Loucy (cell line): ENCODE data around the gene ATP10A.

Source experiments
- H2AFZ ChIP-seq: fragments of 200-600 bp; sonication (generic); 2 replicates; pipeline ENCODE4 v1.6.0; 2016; ENCODE audit warnings: antibody characterized with exemption, mild to moderate bottlenecking, low read length, moderate library complexity
- H3F3A ChIP-seq: fragments of 200-600 bp; 2 replicates; pipeline ENCODE4 v1.6.0; 2016; ENCODE audit warnings: antibody characterized with exemption, low read depth, mild to moderate bottlenecking
- H3K27me3 ChIP-seq: fragments of 200-600 bp; sonication (generic); 2 replicates; pipeline ENCODE4 v1.6.1; 2014; ENCODE audit warnings: low read length, mild to moderate bottlenecking; ENCODE audit not compliant: insufficient read depth, poor library complexity, severe bottlenecking
- H3K36me3 ChIP-seq: fragments of 200-600 bp; sonication (generic); 2 replicates; pipeline ENCODE4 v1.6.1; 2016; ENCODE audit warnings: low read length; ENCODE audit not compliant: insufficient read depth
- H3K4me1 ChIP-seq: fragments of 200-600 bp; sonication (generic); 2 replicates; pipeline ENCODE4 v1.5.1; 2014; ENCODE audit warnings: low read length, mild to moderate bottlenecking; ENCODE audit not compliant: insufficient read depth, poor library complexity, severe bottlenecking
- H3K4me2 ChIP-seq: fragments of 200-600 bp; sonication (generic); 2 replicates; pipeline ENCODE4 v1.6.0; 2014; ENCODE audit warnings: antibody characterized with exemption, low read length, low read depth, mild to moderate bottlenecking; ENCODE audit not compliant: poor library complexity, severe bottlenecking
- H3K4me3 ChIP-seq: fragments of 200-600 bp; sonication (generic); 2 replicates; pipeline ENCODE4 v1.5.1; 2014; ENCODE audit warnings: low read length, mild to moderate bottlenecking, mixed read lengths; ENCODE audit not compliant: poor library complexity, severe bottlenecking
- H3K79me2 ChIP-seq: fragments of 200-600 bp; sonication (generic); 2 replicates; pipeline ENCODE4 v1.6.1; 2014; ENCODE audit warnings: low read length; ENCODE audit not compliant: insufficient read depth
- H3K9ac ChIP-seq: fragments of 200-600 bp; sonication (generic); 2 replicates; pipeline ENCODE4 v1.6.0; 2014; ENCODE audit warnings: mild to moderate bottlenecking, low read depth, low read length, moderate library complexity; ENCODE audit not compliant: poor library complexity, severe bottlenecking
- H3K9me2 ChIP-seq: fragments of 200-600 bp; sonication (generic); replicated peaks from 2 replicates; pipeline ENCODE4 v1.6.1; 2016; ENCODE audit warnings: low read depth, low read length, mixed read lengths
- H3K9me3 ChIP-seq: fragments of 200-600 bp; sonication (generic); 2 replicates; pipeline ENCODE4 v1.6.1; 2014; ENCODE audit warnings: mild to moderate bottlenecking, antibody characterized with exemption, low read length, low read depth; ENCODE audit not compliant: insufficient read depth
- H4K20me1 ChIP-seq: fragments of 200-600 bp; sonication (generic); 2 replicates; pipeline ENCODE4 v1.6.0; 2014; ENCODE audit warnings: antibody characterized with exemption, low read length, mild to moderate bottlenecking; ENCODE audit not compliant: insufficient read depth, poor library complexity, severe bottlenecking
- EZH2phosphoT487 ChIP-seq: fragments of 200-600 bp; IDR thresholded peaks from 2 replicates; pipeline ENCODE4 v1.6.1; 2018; ENCODE audit warnings: antibody characterized with exemption, mild to moderate bottlenecking, moderate library complexity, borderline replicate concordance
- TF ChIP-seq, protein P1 (sequence below): fragments of 200-600 bp; sonication (generic); conservative IDR thresholded peaks from 2 replicates; pipeline ENCODE4 v1.5.1; 2014; ENCODE audit warnings: mild to moderate bottlenecking, antibody characterized with exemption, low read length

ATP10A gene

DNA sequence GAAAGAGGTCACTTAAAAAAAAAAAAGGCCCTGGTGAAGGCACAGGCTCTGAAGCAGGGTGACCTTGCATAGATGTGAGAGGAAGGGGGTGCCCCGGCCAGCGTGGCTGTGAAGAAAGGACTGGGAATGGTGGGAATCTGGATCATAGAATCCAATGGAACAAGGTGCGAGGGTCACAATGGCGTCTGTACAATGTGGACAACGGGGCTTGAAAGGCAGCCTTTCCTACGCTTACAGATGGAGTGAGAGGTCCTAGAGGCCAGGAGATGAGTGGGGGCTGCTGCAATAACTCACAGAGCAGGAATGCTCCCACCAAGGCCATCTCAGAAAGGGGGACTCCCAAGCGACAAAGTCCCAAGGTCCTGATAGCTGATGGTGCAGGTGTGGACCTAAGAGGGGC lies 162.2 kb downstream of the ATP10A start:
- TF ChIP-seq EZH2phosphoT487 = no peak
- TF ChIP-seq, protein P1, sequence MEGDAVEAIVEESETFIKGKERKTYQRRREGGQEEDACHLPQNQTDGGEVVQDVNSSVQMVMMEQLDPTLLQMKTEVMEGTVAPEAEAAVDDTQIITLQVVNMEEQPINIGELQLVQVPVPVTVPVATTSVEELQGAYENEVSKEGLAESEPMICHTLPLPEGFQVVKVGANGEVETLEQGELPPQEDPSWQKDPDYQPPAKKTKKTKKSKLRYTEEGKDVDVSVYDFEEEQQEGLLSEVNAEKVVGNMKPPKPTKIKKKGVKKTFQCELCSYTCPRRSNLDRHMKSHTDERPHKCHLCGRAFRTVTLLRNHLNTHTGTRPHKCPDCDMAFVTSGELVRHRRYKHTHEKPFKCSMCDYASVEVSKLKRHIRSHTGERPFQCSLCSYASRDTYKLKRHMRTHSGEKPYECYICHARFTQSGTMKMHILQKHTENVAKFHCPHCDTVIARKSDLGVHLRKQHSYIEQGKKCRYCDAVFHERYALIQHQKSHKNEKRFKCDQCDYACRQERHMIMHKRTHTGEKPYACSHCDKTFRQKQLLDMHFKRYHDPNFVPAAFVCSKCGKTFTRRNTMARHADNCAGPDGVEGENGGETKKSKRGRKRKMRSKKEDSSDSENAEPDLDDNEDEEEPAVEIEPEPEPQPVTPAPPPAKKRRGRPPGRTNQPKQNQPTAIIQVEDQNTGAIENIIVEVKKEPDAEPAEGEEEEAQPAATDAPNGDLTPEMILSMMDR = no peak
- Histone ChIP-seq H3K4me3 (no peak overlapping the region), H3K4me1 (no peaks in the 10 kb centered on the region), H3K36me3 (no peaks in the 10 kb centered on the region), H3K9ac (no peak overlapping the region), H3K79me2 (no peaks in the 10 kb centered on the region), H3K9me3 (peaks cover 6% of the 10 kb centered on the region; the same call in 1 of the 2 replicates), H3K9me2 (no peaks in the 10 kb centered on the region), H3K4me2 (no peak overlapping the region), H2AFZ (no peak overlapping the region), H3K27me3 (no peaks in the 10 kb centered on the region), H3F3A (no peaks in the 10 kb centered on the region), H4K20me1 (no peaks in the 10 kb centered on the region)

DNA sequence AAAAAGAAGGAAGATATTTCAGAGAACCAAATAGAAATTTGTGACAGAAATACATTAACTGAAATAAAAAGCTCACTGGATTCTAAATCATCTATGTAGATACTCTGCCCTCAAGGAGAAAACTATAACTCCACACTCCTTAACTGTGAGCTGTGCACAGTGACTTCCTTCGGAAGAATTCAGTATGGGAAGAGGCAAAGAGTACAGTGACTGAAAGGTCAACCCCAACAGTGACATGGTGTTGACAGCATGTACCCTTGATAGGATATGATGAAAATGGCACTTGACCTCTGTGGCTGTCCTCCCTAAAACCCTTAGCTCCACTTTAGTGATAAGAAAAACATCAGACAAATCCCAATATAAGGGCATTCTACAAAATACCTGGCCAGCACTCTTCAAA lies 165.5 kb downstream of the ATP10A start:
- Histone ChIP-seq H3K36me3 (no peaks in the 10 kb centered on the region), H3K79me2 (no peaks in the 10 kb centered on the region), H3K4me1 (no peaks in the 10 kb centered on the region), H3K27me3 (no peaks in the 10 kb centered on the region), H3K4me3 (no peak overlapping the region), H3K9ac (no peak overlapping the region), H2AFZ (no peak overlapping the region), H3F3A (no peaks in the 10 kb centered on the region), H3K9me2 (no peaks in the 10 kb centered on the region), H4K20me1 (no peaks in the 10 kb centered on the region), H3K4me2 (no peak overlapping the region), H3K9me3 (peaks cover 5% of the 10 kb centered on the region; the same call in 1 of the 2 replicates)
- TF ChIP-seq EZH2phosphoT487 = no peak

DNA sequence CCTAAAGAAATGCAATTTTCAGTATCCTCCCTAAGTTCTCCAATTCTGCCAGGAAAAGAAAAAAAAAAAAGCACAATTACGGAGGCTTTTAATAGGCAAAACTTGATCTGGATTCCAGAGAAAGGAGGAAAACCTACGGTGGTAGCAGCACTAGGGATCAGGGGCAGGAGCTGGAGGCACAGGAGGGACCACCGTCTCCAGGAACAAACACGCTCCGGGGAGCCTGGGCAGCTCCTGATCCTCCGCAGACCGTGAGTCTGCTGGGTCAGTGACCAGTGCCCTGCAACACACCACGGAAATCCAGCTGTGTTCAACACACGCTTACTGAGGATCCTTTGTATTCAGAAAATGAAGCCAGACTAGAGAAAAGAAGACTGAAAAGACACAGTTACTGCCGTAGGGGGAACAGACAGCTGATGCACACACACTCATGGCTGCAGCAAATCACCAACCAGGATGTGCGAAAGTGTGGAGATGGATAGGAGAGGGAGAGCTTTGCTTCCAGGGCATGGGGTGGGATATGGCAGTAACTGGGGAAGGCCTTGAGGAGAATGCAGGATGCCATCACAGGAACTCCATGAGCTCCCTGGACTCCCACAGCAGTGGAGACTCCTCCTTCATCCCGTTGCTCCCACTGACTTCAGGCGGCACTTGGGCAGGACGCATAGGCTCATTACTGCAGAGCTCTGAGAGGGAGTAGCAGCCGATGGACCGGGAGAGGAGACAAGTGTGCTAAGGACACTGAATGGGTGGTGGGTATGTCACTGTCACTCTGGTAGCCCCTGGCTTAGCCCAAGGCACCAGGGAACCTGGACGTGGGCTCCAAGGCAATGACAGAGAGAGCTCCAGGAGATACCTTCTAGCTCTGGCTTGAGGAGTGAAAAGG lies 167.0 kb downstream of the ATP10A start:
- Histone ChIP-seq H3K9me2 (no peaks in the 10 kb centered on the region), H3K9me3 (peaks cover 5% of the 10 kb centered on the region; the same call in 1 of the 2 replicates), H3K9ac (no peak overlapping the region), H3F3A (no peaks in the 10 kb centered on the region), H3K4me1 (no peaks in the 10 kb centered on the region), H2AFZ (no peak overlapping the region), H3K36me3 (no peaks in the 10 kb centered on the region), H3K4me2 (no peak overlapping the region), H3K27me3 (no peaks in the 10 kb centered on the region), H4K20me1 (no peaks in the 10 kb centered on the region), H3K79me2 (no peaks in the 10 kb centered on the region), H3K4me3 (no peak overlapping the region)
- TF ChIP-seq, protein P1 = no peak
- no peak for TF ChIP-seq EZH2phosphoT487
